Activated CD4-positive, alpha-beta T cell treated with anti-CD3 and anti-CD28 coated beads for 48 hours (primary cell): ENCODE results near the gene PCSK4.
"Not testable (repeated sequence)": the region's sequence is repeated elsewhere in the genome, so short reads cannot be mapped to it uniquely, and the experiment has no call there.

Experiments used
- DNase-seq: peaks from one replicate; pipeline ENCODE4 v3.0.0-alpha.2; 2020

Gene PCSK4

DNA sequence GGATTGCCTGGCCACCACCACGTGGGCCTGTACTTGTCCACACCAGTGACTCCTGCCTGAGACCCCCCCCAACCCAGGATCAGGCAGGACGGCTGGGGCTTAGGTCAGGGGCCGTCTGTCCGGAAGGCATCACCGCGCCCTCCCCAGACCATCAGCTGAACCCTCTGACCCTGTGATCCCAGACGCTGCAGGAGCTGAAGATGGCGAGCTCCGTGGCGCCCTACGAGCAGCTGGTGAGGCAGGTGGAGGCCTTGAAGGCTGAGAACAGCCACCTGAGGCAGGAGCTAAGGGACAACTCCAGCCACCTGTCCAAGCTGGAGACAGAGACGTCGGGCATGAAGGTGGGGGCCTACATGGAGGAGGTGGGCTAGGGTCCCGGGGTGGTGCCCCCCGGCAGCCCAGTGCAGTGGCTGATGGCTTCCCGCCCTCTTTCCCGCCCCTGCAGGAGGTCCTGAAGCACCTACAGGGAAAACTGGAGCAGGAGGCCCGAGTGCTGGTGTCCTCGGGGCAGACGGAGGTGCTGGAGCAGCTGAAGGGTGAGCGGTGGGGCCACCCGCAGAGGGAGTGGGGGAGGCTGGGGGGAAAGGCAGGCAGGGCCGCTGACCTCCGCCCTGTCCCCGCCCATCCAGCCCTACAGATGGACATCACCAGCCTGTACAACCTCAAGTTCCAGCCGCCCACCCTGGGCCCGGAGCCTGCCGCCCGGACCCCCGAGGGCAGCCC, 37.2 kb downstream of the PCSK4 start:
- no peak for DNase-seq

DNA sequence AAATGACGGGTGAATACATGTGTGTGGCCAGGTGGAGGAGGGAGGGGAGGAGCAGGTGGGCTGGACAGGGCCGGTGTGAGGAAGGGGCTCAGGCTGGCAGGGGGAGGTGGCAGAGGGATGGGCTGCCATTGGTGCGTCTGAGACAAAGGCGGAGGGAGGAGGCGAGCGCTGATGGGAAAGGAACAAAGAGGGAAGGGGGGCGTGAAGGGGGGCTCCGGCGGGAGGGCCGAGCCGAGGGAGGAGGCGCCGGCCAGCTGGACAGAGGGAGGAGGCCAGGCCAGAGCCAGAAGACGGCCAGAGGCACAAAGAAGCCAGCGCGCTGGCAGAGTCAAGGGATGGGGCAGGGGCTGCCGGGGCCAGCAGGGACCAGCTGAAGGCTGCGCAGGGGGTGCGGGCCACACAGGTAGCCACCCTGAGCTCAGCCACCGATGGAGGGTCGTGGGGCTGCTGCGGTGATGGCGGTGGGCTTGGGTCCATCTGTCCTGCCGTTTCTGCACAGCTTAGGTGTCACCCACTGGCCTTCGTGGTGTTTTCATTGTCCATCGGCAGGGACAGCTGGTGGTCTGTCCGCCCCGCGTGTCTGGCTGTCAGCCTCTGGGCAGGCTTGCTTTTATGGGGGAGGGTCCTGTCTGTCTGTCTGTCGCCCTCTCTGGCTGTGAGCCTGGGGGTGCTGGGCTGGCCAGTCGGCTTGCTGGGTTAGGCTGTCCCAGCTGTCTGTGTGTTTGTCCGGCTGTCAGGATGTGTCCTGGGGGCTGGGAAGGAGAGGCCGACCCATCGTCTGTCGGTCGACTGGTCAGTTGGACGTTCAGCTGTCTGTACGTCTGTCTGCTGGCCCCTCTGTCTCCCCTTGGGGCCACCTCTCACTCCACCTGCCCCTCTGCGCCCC, 38.0 kb downstream of the PCSK4 start:
- no peak for DNase-seq

DNA sequence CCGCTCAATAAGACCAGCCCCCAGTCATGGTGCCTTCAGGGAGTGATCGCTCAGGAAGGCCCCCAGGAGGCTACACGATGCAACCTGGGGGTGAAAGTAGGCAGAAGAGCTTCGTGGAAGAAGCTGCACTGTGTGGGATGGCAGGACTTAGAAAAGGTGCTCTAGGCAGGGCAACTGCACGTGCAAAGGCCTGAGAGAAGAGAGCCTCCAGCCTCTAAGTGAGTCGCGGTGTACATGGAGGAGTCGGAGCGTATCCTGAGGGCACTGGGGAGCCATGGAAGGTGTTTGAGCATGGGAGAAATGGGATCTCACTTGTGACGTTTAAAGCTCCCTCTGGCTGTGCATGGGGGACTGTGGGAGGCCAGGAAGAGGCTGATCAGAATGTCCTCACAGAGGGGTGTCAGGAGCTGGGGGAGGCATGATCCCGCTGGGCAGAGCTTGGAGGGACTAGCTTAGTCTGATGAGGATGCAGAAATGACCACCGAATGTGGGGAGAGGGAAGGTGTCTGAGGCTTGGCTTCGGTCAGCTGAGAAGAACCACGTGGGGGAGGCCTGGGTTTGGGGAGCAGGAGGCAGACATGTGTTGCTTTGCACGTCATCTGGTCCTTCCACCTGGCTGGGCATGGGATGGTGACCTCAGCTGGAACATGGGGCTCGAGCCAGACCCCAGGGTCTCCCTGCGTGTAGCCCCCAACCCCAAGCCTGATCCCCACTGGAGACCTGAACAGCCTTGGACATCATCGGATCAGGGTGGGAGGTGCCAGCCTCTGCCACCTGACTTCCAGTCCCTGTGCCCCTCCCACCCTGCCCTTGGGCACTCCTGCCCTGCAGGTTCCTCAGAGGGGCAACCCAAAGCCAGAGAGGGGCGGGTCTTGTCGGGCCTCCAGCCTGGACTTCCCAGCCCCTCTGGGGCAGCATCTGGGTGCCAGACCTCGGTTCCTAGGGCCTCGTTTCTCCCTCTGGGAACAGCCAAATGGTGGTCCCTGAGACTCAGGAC, 39.1 kb downstream of the PCSK4 start:
- no peak for DNase-seq

DNA sequence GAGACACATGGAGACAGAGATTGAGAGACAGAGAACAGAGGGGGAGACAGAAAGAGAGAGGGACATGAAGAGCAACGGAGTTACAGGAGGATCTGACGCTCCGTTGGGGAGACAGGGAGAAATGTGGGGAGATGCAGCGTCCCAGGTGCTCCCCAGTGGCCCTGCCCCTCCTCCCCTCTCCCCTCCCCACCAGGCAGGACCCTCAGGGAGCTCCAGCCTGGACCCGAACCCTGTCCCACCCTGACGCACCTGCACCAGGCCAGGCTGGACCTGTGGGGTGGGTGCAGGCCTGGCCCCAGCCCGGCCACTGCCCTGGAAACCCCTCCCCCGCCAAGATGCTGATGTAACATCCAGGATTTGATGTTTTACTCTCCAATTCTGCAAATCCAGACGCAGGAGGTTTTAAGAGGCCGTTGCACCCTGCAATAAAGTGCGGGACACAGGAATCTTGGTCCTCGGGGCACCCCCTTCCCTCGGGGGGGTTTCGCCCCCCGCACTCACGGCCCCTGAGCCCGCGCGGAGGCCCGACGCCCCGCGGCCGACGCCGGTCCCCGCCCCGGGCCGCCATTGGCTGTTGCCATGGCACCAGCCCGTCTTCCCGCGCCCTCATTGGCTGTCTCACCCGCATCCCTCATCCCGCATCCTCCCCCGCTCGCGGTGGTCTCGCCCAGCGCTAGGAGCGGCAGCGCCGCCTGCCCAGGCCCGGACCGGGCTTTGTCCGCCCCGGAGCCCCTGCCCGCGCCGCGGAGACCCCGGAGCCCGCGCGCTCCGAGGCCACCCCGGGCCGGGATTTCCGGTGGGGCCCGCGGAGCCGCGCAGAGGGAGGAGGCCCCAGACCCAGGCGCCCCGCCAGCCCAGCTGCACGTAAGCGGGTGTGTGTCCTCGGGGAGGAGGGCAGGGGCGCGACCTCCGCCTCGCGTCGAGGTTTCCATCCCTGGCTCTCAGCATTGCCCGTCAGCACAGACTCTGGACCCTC, 40.4 kb downstream of the PCSK4 start, which contains the start of gene APC2:
APC2 (plus strand) TSS at position 655 of the 976 bp plus-strand sequence. CDS start 2,881 bp downstream, outside the sequence.
- DNase-seq = no peak

DNA sequence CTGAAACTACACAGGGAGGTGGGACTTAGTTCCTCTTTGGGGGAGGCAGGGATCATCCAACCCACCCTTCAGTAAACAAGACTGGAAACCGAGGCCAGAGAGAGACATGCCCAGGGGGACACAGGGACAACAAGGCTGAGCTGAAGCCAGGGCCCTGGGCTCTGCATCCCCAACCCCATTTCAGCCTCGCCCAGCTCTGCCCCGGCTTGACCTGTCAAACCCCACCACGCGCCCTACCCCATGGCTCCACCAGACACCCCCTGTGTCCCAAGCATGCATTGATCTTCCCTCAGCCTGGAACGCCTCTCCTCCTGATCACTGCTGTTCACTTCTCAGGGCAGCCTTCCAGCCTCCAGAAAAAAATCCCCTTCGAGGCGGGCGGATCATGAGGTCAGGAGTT, 42.2 kb downstream of the PCSK4 start:
- DNase-seq = no peak

DNA sequence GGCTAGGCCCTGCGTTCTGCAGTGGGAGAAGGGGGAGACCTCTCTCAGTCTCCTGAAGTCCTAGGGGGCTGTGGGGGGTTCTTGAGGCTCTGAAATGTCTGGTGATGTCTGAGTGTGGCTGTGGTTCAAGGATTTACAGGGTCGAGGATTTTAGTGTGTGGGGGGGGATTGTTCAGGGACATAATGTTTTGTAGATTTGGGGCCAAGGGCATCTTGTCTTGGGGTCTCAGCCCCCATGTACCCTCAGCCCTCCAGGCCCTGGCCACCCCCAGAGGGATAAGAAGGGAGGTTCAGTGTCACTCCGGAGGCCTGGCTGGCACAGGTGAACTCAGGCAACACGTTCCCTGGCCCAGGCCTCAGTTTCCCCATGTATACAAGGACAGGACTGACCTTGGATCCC, 42.6 kb downstream of the PCSK4 start:
- no peak for DNase-seq

DNA sequence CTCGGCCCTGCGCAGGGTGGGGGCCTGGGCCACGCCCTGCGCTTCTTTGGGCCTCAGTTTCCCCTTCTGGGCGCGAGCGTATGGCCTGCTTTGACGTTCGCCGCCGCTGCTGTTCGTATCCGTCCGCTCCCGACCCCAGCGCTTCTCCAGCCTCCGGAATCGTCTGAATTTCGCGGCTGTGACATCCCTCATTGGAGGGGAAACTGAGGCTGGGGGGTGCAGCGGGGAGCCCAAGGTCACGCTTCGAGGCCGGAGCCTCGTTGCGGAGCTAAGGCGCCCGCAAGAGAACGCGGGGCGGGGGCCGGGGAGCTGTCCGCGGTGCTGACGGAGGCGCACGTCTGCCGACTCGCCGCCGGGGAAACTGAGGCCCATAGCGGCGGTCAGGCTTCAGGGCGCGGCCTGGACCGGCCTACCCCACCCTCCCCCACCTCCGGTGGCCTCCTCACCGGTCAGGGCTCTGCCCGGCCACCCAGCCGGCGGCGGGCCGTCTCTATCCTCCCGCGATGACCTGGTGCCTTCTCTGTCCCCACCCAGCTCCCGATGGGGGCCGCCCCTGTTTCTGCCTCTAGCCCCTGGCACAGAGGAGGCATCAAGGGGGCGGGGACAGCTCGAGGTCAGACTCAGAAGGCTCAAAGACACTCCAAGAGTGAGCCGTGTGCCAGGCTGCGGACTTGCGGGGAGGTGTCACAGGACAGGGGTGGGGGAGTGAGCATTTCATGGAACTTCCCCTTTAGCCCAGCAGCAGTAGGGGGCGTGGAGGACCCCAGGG, 43.3 kb downstream of the PCSK4 start:
- DNase-seq = no peak

DNA sequence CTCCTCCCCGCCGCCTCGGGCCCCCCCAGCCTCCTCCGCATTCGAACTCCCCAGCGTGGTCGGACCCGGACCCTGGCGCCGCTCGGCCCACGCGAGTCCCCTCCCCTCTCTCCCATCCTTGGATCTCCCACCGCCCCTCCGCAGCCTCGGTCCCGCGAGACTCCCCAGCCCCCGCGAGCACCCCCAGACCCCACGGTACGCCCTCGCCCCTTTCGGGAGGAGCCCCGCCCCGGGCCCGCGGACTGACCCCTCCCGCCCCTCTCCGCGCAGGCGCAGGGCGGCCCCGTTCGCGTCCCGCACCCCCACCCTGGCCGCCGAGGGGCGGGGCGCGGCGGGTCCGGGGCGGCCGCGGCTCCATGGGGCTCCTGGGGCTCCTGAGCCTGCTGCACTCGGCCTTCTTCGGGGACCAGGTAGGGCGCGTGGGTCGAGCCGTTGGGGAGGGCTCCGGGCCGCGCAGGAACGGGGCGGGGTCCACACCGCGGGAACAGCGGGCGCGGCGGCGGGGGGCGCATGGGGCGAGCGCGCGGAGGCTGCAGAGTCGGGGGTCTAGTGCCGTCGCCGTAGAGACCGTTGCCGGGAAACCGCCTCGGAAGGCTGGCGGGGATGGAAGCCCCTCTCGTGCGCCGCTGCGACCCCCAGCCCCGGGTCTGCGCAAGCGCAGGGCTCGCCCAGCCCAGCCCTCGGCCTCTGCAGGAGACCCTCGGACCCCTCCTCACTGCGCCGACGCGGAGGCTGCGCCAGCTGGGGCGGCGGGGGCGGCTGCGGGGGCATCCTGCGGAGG, 44.0 kb downstream of the PCSK4 start:
- DNase-seq = no peak

DNA sequence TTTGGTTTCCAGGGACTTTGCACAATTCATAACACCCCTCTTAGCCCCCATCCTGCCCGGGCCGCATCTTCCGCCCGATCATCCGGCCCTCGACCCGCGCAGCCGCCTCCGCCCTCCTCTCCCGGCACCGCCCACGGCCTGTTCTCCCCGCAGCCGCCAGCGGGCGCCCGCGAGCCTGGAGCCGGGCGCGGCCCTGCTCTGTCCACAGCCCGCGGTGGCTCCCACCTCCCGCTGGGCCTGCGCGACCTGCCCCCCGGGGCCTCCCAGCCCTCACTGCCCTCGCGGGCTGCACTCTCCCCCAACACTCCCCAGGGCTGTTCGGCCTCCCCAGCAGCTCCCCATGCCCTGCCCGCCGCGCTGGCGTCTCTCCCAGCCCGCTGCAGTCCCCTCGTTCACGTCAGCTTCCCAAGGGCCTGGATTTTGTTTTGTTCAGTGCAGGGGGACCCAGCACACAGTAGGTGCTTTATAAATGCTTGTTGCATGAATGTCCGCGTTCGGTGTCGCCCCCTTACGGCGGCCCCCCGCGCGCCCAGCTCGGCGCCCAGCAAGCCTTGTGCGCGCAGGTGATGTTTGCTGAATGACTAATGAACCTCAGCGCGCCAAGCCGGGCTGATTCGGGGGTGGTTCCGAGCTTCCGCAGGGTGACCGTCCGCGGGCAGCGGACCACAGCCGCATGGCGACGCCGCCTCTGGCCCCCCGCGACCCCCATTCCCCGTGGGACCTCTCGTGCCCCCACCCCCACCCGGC, 44.8 kb downstream of the PCSK4 start:
- peak; percentile 83 for DNase-seq

DNA sequence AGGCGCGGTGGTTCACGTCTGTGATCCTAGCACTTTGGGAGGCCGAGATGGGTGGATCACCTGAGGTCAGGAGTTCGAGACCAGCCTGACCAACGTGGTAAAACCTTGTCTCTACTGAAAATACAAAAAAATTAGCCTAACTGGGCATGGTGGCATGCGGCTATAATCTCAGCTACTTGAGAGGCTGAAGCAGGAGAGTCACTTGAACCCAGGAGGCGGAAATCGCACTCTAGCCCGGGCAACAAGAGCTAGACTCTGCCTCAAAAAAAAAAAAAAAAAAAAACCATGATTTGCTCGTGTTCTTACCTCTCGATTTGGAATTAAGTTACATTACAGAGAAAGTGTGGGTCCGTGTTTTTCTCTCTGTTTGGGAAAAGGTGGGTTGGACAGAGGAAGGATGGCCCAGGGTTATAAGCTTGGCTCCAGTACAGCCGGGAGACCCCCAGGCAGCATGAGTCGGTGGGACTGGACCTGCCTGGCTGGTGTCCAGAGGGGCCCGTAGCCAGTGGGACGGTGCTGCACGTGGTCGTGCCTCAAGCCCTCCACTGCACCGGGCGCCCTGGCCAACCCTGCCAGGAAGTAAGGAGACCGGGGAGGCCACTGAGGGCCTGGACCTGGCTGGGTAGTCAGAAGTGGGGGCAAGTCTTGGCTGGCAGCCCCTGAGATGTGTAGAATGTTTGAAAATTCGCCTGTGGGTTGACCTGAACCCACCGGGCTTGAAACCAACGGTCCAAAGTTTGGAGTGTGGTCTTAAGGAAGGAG, 48.3 kb downstream of the PCSK4 start:
- no peak for DNase-seq

DNA sequence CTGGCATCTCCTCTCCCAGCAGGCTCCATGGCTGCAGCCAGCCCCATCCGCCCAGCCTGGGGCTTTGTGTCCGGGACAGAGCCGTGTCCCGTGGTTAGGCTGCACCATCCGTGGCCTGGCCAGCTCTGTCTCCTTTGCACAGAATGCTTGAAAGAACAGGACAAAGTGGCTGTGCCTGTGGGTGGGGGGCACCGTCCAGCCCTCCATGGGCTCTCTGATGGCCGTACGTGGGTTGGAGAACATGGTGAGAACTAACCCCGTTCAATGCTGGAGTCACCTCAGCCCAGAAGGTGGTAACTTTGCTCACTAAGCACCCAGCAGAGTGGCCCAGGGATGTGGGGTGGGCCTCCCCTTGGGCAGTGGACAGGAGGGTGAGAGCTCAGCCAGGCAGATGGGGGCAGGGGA, 49.1 kb downstream of the PCSK4 start:
- no peak for DNase-seq

DNA sequence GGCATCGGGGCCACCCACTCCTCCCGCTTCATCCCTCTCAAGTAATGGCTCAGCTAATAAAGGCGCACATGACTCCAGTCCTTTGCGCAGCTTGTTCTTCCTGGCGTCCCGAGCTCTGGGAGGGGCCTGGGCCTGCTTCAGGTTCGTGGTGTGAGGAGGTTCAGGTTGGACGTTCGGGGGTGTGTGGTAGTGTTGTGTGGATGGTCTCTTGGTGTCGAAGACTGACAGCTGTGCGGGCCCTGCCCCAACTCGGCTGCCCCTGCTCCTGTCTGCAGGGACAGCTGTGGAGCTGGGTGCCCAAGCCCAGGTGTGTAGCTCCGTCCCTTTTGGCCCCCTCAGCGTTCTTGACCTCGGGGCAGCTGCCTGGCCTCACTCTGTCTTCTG, 49.7 kb downstream of the PCSK4 start:
- DNase-seq = no peak

DNA sequence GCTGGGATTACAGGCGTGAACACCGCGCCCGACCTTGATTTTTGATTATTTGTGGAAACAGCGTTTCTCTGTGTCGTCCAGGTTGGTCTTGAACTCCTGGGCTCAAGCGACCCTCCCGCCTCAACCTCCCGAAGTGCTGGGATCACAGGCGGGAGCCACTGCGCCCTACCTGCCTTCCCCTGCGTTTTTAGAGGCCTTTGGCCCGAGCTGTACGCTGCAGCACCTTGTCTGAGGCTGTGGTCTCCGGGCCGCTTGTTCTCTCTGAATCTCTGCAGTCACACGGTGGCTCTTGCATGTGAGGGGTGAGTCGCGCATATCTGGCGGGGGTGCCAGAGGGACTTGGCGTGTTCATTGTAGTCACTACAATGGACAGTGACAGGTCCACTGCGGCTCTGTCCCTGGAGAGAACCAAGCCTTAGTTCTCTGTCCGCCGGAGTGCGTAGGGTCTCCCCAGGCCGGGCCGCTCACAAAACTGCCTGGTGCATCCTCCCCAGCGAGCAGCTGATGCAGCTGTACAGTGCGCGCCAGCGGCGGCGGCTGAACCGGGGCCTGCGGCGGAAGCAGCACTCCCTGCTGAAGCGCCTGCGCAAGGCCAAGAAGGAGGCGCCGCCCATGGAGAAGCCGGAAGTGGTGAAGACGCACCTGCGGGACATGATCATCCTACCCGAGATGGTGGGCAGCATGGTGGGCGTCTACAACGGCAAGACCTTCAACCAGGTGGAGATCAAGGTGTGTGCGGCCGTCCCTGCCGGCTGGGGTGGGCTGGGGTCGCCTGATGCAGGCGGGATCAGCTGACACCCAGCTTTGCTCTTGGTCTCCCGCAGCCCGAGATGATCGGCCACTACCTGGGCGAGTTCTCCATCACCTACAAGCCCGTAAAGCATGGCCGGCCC, 50.4 kb downstream of the PCSK4 start:
- DNase-seq = not testable (repeated sequence)

DNA sequence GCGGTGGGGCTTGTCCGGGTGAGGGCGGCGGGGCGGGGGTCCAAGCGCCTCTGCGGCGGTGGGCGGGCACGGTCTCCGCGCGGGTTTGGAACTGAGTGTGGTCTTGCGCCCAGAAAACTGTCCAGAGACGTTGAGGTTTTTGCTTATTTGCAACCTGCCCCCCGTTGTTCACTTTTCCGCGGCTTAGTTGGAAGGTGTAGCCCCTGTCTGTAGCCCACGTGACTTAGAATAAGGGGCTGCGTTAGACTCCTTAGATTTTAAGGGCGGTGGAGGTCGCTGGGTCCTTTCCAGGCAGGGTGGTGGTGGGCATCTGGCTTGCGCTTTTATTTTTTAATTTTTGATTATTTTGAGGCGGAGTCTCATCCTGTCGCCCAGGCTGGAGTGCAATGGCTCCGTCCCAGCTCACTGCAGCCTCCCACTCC, 51.2 kb downstream of the PCSK4 start:
- DNase-seq = no peak

DNA sequence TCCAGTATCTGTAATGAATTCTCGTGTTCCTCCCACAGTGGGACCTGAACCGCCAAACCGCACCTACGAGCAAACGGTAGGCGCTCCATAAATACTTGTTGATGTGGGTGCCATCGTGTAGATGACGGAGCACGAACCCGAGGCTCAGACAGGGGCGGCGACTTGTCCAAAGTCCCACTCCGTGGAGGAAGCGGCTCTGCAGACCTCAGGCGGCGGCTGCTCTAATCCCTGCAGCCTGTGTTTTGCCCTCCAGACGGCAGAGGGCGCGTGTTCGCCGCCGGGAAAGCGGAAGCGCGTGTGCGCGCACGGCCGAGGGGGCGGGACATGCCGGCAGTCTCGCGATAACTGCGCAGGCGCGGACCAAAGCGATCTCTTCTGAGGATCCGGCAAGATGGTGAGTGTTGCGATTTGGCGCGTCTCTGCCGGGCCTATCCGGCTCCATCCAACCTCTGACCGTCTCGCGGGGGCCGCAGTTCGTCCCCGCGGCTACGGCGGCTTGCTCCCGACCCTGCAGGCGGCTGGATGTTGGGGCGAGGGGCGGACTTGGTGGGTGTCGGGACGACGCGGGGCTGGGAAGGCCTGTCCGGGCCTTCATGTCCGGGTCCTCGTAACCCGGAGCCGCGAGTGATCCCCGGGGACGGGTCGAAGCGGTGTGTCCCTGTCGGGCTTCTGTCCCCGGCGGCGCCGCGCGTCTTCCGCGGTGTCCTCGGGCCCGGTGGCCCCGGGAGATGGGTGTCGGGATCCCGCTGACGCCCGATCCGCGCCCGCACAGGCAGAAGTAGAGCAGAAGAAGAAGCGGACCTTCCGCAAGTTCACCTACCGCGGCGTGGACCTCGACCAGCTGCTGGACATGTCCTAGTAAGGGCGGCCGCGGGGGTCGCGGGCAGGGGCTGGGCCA, 51.9 kb downstream of the PCSK4 start, which contains the start of gene RPS15:
RPS15 (plus strand) TSS at position 362 of the 898 bp plus-strand sequence; CDS start at position 392, 30 bp downstream.
- peak; percentile 97 for DNase-seq

DNA sequence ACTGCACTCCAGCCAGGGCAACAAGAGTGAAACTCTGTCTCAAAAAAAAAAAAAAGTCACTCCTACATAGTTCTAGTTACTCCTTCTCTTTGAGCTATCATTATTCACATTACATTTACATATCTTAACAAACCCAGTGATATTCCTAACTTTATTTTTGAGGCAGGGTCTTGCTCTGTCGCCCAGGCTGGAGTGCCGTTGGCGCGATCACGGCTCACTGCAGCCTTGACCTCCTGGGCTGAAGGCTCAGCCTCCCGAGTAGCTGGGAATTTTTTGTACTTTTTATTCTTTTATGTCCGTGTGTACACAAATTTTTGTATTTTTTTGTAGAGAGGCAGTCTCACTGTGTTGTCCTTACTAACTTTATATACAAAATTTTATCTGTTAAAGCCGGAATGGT, 52.5 kb downstream of the PCSK4 start:
- no peak for DNase-seq
